K562 (cell line): ENCODE data around the gene HNRNPF. TPM values are rescaled to one million over a fixed set of nuclear protein-coding genes. Genes with fewer than 3 reads are reported as not detected.

Source experiments
- BRCA1 ChIP-seq, 2 experiments: fragments of 450-650 bp in 1 of 2; sonication (generic) in 1 of 2; formaldehyde crosslinking in 1 of 2; IDR thresholded peaks; 2 replicates each; pipeline versions ENCODE4 v1.5.0 to v1.6.1; 2017 to 2020; ENCODE audit warnings: mild to moderate bottlenecking in 1 of 2, missing genetic modification reagents in 1 of 2
- DLX4 ChIP-seq: fragments of 250-450 bp; sonication (Bioruptor Pico); IDR thresholded peaks from 2 replicates; pipeline ENCODE4 v1.6.1; 2021; ENCODE audit warnings: mild to moderate bottlenecking
- E2F3 ChIP-seq: fragments of 250-450 bp; sonication (Bioruptor Pico); IDR thresholded peaks from 2 replicates; pipeline ENCODE4 v1.4.0; 2020; ENCODE audit warnings: mild to moderate bottlenecking
- GABPA ChIP-seq: fragments of 200-800 bp; sonication (Bioruptor generic); conservative IDR thresholded peaks from 2 replicates; pipeline ENCODE4 v1.6.1; 2016; ENCODE audit warnings: low read depth, missing genetic modification characterization, missing compliant biosample characterization
- HNRNPUL1 ChIP-seq: fragments of 200-400 bp; formaldehyde crosslinking; IDR thresholded peaks from 2 replicates; pipeline ENCODE4 v1.6.1; 2017; ENCODE audit warnings: low read length
- HOXB6 ChIP-seq: fragments of 250-450 bp; sonication (Bioruptor Pico); IDR thresholded peaks from 2 replicates; pipeline ENCODE4 v1.5.1; 2022; ENCODE audit warnings: mild to moderate bottlenecking, borderline replicate concordance
- L3MBTL2 ChIP-seq: fragments of 450-650 bp; IDR thresholded peaks from 2 replicates; pipeline ENCODE4 v1.6.1; 2016; ENCODE audit warnings: mild to moderate bottlenecking, moderate library complexity
- MCM7 ChIP-seq, 2 experiments: fragments of 450-650 bp; IDR thresholded peaks; 2 replicates each; pipeline ENCODE4 v1.6.1; 2016 to 2018
- MYBL2 ChIP-seq, 2 experiments: fragments of 450-650 bp in 1 of 2; sonication (generic) in 1 of 2; formaldehyde crosslinking in 1 of 2; IDR thresholded peaks; 2 replicates each; pipeline versions ENCODE4 v1.6.1 to v1.8.1; 2017 to 2022; ENCODE audit warnings: borderline replicate concordance in 1 of 2, inconsistent platforms in 1 of 2, low read depth in 1 of 2, mild to moderate bottlenecking in 1 of 2, missing genetic modification reagents in 1 of 2, moderate library complexity in 1 of 2
- RBM25 ChIP-seq: fragments of 200-400 bp; formaldehyde crosslinking; IDR thresholded peaks from 2 replicates; pipeline ENCODE4 v1.6.1; 2018; ENCODE audit warnings: low read length, low read depth, moderate library complexity; ENCODE audit not compliant: severe bottlenecking
- RFX7 ChIP-seq: fragments of 250-450 bp; sonication (Bioruptor Pico); IDR thresholded peaks from 2 replicates; pipeline ENCODE4 v1.5.1; 2021; ENCODE audit warnings: mild to moderate bottlenecking
- RNF2 ChIP-seq: sonication (generic); IDR thresholded peaks from 2 replicates; pipeline ENCODE4 v1.6.1; 2016
- SIRT6 ChIP-seq: IDR thresholded peaks from one replicate; pipeline ENCODE4 v1.6.1; 2012; ENCODE audit warnings: low read depth, mild to moderate bottlenecking, control low read depth, inconsistent platforms, low read length, moderate library complexity
- TCF15 ChIP-seq: fragments of 250-450 bp; sonication (Bioruptor Pico); IDR thresholded peaks from 2 replicates; pipeline ENCODE4 v1.8.0; 2022; ENCODE audit warnings: moderate library complexity, mild to moderate bottlenecking, inconsistent platforms
- ZNF184 ChIP-seq: sonication (generic); formaldehyde crosslinking; IDR thresholded peaks from 2 replicates; pipeline ENCODE4 v1.5.0; 2020; ENCODE audit warnings: missing genetic modification reagents
- ZNF668 ChIP-seq: fragments of 250-450 bp; sonication (Bioruptor Pico); IDR thresholded peaks from 2 replicates; pipeline ENCODE4 v1.8.0; 2022; ENCODE audit warnings: mild to moderate bottlenecking, inconsistent platforms
- ZNF695 ChIP-seq: fragments of 450-650 bp; formaldehyde crosslinking; IDR thresholded peaks from 2 replicates; pipeline ENCODE4 v1.4.0; 2020; ENCODE audit warnings: mild to moderate bottlenecking, moderate library complexity
- polyA plus RNA-seq, 8 experiments: library from polyadenylated mRNA; depleted of rRNA in 4 of 8; stranded (reverse) in 5 of 8; unstranded in 3 of 8; fragments of >200 nt; fragmentation: Nextera tagmentation in 2 of 8; fragmentation: Illumina TruSeq in 1 of 8; extraction: Ambion mirVana in 2 of 8; extraction: Trizol in 1 of 8; gene quantifications; 2 replicates each; pipeline versions ENCODE4 v1.2.1 to v1.2.3, GENCODE V29; 2011 to 2014; ENCODE audit warnings: inconsistent platforms in 1 of 8, missing spikeins in 1 of 8
- total RNA-seq, 7 experiments: library from RNA; depleted of rRNA in 6 of 7; stranded (reverse); fragments of >200 nt in 6 of 7; fragmentation: Illumina TruSeq in 2 of 7; extraction: Trizol in 2 of 7; gene quantifications; 2 replicates each; pipeline versions ENCODE4 v1.2.1 to v1.2.3, GENCODE V29; 2011 to 2021; ENCODE audit warnings: low replicate concordance in 1 of 7
- TF ChIP-seq, protein P1 (sequence below), 2 experiments: fragments of 450-650 bp in 1 of 2; sonication (generic) in 1 of 2; formaldehyde crosslinking in 1 of 2; IDR thresholded peaks; 2 replicates each; pipeline versions ENCODE4 v1.7.1 to v1.9.0; 2016 to 2022; ENCODE audit warnings: inconsistent platforms in 1 of 2, mild to moderate bottlenecking in 1 of 2, missing genetic modification reagents in 1 of 2

HNRNPF gene
- total and polyA plus RNA-seq, 9 of the 15 experiments (the other 6 are each of a cell fraction or from before 2014, with no cell fraction given), result 192 to 489 (median 416) TPM

DNA sequence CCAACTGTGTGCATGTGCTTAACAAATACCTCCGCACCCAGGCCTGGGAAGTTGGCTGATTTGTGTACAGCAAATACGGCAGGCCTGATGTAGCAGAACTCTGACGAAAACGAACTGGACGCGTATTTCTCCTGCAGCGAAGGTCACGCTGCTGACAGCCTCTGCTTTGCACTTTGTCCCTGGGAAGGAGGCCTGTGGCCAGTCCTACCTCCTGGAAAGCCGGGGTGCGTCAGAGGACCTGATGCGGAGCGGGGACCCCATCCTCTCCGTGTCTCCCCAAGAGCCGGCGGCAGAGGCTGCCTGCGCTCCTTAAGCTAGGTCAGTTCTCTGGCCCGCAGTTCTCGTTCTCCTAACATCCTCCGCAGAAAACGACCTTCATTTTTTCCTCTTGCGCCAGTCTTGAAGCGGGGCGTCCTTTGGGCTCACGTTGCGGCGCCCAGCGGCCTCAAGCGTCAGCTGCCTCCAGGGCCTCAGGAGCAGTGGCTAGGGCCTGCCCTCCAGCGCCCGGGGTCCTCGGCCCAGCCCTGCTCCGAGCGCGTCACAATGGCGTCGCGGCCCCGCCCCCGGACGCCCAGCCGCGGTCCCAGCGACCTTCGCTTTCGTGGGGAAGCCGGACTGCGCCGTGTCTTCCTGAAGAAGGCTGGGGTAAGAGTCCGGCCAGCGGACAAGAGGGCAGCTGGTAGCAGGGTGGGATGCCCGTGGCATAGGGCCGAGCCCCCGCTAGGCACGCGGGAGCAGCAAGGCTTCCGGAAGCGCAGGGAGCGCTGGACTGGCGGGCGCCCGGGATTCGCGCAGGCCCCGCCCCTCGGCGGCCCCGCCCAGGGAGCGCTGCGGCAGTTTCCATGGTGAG lies 27.5 kb upstream of the HNRNPF start, which contains the start of gene ZNF487 (continued):
- TF ChIP-seq MCM7 (IDR thresholded peaks at IDR 0.05) (no peak), L3MBTL2 (peak; percentile 95), SIRT6 (no peak), ZNF184 (CRISPR knock-in tag) (no peak), E2F3 (CRISPR knock-in tag) (peak; percentile 53; the same call in 1 of the 2 replicates), ZNF695 (no peak), DLX4 (no peak), MYBL2 (IDR thresholded peaks at IDR 0.05; ENCODE audit: low read depth) (no peak), MYBL2 (CRISPR knock-in tag; IDR thresholded peaks at IDR 0.05; ENCODE audit: borderline replicate concordance) (no peak), HNRNPUL1 (no peak), ZNF668 (CRISPR knock-in tag) (no peak), TCF15 (no peak), RNF2 (peak; percentile 67), RBM25 (no peak), RFX7 (CRISPR knock-in tag) (no peak), HOXB6 (CRISPR knock-in tag) (no peak), BRCA1 (IDR thresholded peaks at IDR 0.05) (no peak), BRCA1 (CRISPR knock-in tag; IDR thresholded peaks at IDR 0.05) (no peak), GABPA (tag) (peak; percentile 84)
- TF ChIP-seq, protein P1, sequence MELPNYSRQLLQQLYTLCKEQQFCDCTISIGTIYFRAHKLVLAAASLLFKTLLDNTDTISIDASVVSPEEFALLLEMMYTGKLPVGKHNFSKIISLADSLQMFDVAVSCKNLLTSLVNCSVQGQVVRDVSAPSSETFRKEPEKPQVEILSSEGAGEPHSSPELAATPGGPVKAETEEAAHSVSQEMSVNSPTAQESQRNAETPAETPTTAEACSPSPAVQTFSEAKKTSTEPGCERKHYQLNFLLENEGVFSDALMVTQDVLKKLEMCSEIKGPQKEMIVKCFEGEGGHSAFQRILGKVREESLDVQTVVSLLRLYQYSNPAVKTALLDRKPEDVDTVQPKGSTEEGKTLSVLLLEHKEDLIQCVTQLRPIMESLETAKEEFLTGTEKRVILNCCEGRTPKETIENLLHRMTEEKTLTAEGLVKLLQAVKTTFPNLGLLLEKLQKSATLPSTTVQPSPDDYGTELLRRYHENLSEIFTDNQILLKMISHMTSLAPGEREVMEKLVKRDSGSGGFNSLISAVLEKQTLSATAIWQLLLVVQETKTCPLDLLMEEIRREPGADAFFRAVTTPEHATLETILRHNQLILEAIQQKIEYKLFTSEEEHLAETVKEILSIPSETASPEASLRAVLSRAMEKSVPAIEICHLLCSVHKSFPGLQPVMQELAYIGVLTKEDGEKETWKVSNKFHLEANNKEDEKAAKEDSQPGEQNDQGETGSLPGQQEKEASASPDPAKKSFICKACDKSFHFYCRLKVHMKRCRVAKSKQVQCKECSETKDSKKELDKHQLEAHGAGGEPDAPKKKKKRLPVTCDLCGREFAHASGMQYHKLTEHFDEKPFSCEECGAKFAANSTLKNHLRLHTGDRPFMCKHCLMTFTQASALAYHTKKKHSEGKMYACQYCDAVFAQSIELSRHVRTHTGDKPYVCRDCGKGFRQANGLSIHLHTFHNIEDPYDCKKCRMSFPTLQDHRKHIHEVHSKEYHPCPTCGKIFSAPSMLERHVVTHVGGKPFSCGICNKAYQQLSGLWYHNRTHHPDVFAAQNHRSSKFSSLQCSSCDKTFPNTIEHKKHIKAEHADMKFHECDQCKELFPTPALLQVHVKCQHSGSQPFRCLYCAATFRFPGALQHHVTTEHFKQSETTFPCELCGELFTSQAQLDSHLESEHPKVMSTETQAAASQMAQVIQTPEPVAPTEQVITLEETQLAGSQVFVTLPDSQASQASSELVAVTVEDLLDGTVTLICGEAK (IDR thresholded peaks at IDR 0.05), result peak; percentile 64
- TF ChIP-seq, protein P1 (CRISPR knock-in tag; IDR thresholded peaks at IDR 0.05), result no peak
